NCI-H1417 treated with DMSO at 0.1 percent for 48 hours (cell line): Measurements from ENCODE around the gene RNF17.

Source experiments
- DNase-seq: peaks from one replicate; lab custom pipeline; 2025; lab: John Stamatoyannopoulos, UW

RNF17 gene

DNA sequence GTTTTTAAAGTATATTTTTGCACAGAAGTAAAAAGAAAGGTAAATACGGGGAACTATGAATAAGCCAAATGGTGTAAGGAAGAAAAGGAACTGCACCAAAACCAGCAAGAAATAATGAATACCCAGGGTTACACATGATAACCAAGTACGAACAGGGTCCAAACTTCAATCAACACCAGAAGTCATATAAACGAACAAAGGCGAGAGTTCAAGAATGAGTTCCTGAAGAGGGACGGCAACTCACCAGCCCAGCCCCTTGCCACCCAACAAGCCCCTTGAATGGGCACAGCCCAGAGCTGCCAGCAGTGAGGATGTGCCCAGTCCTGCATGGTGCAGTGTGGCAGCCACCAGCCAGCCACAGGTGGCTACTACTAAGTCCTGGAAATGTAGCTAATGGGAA is 132.1 kb downstream of the RNF17 start:
- DNase-seq: no peak

DNA sequence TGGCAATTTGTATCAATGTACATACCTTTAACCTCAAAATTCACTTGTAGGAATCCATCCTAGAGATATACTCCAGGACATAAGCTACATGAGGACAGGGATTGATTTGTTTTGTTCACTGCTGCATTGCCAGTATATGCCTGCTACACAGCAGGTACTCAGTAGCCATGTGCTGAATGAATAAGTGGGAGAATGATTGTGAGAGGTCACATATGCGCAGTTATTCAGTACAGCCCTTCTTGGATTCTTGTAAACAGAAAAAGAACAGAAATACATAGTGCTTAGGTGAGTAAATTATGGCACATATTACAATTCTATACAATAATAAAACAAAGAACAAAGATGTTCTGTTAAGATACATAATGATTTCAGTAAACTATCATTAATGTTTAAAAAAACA is 133.3 kb downstream of the RNF17 start:
- no peak for DNase-seq

DNA sequence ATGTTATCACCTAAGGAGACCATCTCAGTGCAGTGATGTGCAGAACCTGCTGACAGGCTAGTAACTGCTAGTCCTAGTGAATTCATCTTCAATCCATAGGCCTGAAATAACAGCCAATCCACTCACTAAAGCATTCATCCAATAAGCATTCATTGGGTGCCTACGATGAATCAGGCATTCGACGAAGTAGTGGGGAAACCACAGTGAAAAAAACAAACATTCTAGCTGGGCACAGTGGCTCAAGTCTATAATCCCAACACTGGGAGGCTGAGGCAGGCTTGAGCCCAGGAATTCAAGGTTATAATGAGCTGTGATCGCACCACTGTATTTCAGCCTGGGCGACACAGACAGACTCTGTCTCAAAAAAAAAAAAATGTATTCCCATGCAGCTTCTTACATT is 135.6 kb downstream of the RNF17 start:
- no peak for DNase-seq

DNA sequence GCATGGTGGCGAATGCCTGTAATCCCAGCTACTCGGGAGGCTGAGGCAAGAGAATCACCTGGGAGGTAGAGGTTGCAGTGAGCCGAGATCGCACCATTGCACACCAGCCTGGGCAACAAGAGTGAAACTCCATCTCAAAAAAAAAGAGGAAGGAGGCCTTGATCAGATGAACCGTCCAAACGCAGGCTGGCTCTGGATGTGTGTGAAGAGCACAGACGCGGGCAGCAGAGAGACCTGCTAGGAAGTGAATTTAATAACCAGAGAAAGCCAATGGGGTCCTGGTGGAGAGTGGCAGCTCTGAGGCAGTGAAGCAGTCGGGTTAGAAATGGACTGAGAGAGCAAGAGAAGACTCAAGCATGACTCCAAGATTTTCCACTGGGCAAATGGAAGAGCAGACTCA is 136.5 kb downstream of the RNF17 start:
- DNase-seq: no peak

DNA sequence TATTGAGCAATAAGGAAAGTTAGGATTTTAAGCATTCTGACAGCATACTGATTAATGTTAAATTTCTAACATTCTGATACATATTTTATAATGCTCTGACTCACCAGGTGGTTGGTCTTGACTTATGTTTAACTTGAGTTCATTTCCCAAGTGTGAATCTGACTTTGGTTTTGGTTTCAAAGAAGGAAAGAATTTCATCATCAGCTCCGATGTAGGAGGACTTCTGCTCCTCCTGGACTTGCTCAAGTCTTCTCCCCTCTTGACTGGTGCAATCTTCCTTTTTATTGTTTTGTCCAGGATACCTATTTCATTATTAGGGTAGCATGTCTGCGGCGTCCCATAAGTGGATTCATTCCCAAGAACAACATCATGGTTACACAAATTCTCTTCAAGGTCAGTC is 141.3 kb downstream of the RNF17 start:
- no peak for DNase-seq

DNA sequence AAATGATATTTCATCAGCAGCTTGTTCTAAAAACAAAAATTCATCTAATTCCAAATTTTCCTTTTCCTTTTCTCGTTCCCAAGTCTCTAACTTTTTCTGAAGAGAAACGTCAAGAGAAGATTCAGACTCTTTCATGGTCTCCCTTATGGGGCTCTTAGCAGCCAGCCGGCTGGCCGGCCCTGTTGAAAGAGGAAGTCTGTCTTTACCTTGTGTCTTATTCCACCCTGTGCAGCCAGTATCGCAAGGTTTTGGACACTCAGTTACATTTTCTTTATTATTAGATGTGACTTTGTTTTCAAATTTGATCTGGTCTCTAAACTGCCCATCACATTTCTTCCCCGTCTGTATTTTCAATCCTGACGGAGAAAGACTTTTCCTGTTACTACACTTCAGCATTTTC is 142.3 kb downstream of the RNF17 start:
- no peak for DNase-seq

DNA sequence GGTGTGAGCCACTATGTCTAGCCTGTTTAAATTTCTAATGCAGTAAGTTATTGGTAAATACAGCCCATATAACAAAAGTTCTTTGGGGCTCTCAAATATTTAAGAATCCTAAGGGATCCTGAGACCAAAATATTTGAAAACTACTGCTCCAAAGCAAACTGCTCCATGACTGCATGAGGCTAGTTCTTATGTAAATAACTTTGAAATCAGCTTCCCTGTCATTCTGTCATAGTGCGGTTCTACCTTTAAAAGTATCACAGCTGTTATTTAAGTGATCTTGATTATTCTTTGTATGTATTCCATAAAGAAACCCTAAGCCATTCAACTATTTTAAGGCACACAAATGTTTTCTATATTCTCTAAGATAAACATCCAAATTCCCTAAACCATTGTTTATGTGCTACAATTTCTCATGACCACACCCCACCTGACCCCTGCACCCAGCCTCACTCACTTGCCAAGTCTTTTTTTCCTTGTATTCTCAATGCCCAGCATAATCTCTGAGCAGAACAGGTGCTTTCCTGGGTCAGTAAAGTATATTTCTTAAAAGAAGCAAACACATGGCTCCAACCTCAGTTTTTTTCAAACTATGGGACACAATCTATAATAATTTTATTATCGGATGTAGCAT is 146.6 kb downstream of the RNF17 start:
- DNase-seq: no peak

DNA sequence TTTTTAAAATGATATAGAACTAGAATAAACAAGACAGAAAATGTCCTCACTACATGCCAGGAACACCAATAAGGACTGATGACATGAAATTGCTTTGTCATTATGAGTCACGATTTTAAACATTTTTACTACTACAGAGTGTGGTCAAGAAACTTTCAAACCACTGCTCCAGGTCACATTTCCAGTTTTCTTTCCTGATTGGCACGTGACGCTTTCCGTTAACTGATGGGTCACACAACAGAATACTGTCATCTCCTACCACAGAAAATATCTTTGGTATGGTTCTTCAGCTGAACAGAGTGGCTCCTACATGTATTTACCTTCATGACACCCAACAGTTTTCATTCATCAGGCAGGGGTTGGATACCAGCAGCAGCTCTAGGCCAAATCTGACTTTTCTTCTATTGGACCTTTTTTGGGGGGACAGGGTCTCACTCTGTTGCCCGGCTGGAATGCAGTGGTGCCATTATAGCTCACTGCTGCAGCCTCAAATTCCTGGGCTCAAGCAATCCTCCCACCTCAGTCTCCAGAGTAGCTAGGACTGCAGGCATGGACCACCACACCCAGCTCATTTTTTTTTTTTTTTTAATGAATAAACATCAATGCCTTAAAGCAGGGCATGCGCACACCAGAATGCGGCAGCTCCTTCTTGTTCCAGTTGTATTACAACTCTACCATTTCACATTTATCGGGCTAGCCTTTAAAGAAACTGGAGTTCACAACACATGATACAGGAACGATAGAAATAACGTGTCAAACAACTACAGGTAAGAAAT is 147.4 kb downstream of the RNF17 start:
- no peak for DNase-seq

DNA sequence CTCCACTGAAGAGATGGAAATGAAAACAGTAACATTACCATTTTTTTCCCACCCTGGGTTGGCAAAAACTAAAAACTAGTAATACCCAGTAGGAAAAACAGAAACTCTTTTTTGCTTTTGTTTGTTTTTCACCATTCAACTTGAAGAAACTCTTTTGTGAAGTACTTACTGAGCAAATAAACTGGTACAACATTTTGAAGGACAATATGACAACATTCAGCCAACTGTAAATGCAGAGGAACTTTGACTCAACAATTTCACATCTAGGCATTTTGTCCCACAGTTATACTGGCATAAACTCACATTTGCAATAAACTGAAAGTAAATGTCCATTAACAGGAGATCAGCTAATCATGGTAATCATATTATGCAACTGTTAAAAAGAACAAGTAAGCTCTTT is 152.5 kb downstream of the RNF17 start:
- DNase-seq: no peak

DNA sequence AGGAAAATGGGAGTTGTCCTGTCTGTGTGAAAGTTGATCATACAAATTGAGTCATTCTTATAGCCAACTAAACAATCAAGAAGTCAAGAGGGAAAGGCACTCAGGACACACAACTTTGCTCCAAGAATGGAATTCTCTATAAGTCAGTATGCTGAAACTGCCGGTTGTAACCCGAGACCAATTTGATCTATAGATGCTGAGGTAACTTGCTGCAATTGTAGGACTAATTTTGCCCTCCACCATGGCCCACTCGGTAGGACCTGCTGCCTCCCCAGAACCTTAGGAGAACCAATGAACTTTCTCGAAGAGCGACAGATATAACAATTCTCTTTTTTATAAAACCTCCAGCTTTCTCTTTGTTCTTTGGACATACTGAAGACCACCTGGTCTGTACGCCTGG is 157.0 kb downstream of the RNF17 start:
- DNase-seq: no peak

DNA sequence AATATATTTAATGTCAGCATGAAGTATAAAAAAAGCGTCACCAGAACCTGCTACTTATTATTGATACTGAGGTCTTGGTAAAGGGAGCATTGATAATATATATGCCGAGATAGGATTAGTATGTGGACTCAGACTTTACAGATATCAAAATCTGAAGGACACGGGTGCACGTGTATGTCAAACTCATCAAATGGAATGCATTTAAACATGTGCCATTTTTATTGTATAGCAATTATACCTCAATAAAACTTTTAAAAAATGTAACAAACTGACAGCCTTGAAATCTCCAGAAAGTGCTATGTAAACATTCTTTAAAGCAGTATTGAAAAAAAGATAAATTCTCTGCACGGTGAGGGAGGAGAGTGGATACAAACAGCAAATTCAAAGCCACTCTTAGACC is 157.9 kb downstream of the RNF17 start:
- no peak for DNase-seq

DNA sequence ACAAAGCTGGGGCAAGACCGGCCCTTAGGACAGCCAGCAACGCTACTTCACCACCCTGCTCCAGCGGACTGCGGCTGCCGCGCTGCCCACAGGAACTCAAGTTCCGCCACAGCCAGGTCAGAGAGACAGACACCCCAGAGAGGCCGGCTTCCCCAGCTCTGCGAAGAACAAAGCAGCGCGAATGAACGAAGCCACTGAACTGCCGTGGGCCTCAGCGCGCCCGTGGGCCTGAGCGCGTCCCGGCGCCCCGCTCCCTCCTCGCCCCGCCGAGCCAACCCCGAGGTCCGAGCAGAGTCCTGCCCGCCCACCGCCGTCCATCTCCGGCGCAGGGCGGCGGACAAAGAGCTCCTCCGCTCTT is 158.4 kb downstream of the RNF17 start:
- no peak for DNase-seq

DNA sequence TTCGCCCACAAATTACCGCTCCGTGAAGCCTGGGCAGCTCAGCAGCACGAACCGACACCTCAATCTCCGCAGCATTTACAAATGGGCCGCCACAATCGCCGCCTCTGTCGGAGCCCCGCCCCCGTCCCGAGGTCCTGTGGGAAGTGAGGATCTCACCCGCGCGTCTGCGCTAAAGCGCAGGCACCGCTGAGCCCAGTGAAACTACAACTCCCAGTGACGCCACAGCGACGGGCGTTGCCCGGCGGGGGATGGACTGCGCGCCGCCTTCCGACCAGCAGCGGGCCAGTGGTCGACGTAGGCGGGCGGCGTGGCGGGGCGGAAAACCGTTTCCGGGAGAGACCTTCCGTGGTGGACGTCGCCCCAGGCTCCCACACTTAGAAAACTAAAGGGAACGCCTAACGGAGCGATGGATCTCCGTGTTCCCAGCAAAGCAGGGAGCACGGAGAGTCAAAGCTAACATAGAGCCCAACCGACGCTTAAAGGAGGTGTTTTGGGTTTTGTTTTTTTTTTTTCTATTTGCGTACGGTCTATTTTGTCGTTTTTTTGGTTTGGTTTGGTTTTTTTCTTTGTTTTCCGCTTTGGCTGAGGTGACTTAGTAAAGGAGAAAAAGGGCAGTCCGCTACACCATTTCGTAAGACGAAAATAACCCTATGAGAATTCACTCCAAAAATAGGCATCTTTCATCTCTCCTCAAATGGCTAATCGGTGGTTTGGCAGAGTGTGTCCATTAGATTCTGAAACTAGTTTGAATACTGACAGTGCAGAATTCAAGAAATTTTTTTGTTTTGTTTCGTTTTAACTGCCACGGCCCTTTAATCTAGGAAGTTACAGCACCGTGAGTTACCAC is 159.0 kb downstream of the RNF17 start:
- peak; percentile 65 for DNase-seq

DNA sequence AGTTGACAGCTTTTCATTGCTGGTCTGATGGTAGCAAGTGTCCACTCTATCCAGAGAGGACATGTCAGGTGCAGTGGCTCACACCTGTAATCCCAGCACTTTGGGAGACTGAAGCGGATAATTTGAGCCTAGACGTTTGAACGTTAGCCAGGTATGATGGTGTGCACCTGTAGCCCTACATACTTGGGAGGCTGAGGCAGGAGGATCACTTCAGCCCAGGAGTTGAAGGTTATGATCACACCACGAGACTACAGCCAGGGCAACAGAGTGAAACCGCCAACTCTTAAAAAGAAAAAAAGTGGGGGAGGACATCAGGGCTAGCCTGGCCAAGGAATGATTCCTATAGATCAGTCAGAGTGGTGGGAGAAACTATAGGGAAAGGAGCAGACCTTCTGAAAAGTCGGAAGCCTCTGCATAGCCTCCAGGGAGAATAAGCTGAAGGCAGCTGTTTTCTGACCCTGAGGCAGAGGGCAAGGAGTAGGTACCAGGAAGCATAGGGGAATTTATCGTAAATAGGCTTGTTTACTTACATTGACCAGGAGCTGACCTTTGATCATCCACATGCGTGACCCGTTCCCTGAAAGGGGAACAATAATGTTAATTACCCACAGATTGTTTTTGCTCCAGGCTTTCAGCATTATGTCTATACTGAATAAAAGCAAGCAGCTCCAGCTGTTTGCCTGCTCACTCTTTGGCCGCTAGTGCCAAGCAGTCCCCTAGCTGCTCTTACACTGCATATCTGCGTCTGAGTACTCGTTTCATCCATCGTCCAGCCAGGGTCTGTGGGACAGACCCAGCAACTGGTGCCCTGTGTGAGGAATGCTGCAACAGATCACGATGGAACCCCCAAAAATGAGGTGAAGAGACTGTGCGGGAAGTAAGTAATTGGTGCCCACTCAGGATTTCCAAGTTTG is 161.6 kb downstream of the RNF17 start:
- no peak for DNase-seq

DNA sequence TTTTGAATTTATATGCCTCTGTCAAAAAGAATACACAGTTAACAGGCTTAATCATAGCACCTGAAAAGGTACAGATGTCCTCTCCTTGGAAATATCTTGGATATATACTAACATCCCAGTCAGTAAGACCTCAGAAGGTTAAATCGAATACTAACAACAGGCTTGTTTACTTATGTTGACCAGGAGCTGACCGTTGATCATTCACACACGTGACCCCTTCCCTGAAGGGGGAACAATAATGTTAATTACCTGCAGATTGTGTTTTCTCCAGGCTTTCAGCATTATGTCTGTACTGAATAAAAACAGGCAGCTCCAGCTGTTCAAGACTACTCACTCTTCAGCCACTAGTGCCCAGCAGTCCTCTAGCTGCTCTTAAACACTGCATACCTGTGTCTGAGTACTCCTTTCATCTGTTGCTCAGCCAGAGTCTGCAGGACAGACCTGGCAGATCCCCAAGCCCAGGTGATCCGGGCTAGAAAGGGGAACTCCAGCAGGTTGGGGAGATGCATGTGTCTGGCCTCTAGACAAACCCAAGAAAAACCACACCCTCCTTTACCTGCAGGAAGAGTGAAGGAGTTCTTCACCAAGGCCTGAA is 163.9 kb downstream of the RNF17 start:
- no peak for DNase-seq

DNA sequence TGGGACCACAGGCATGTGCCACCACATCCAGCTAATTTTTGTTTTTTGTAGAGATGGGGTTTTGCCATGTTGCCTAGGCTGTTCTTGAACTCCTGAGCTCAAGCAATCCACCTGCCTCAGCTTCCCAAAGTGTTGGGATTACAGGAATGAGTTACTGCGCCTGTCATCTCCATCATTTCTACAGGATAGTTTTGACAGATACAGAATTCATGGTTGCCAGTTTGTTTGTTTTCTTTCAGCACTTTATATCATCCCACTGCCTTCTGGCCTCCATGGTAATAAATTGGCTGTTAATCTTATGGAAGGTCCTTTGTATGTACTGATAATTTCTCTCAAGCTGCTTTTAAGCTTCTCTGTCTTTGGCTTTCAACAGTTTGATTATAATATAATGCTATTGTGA is 165.2 kb downstream of the RNF17 start:
- DNase-seq: no peak
